NCI-H187 treated with DMSO at 0.1 percent for 48 hours (cell line): ENCODE results near the gene ARHGAP11A.
"Not testable (repeated sequence)": the region's sequence is repeated elsewhere in the genome, so short reads cannot be mapped to it uniquely, and the experiment has no call there.

Experiments used
- DNase-seq: peaks from one replicate; lab custom pipeline; 2025; lab: John Stamatoyannopoulos, UW

ARHGAP11A gene, protein sequence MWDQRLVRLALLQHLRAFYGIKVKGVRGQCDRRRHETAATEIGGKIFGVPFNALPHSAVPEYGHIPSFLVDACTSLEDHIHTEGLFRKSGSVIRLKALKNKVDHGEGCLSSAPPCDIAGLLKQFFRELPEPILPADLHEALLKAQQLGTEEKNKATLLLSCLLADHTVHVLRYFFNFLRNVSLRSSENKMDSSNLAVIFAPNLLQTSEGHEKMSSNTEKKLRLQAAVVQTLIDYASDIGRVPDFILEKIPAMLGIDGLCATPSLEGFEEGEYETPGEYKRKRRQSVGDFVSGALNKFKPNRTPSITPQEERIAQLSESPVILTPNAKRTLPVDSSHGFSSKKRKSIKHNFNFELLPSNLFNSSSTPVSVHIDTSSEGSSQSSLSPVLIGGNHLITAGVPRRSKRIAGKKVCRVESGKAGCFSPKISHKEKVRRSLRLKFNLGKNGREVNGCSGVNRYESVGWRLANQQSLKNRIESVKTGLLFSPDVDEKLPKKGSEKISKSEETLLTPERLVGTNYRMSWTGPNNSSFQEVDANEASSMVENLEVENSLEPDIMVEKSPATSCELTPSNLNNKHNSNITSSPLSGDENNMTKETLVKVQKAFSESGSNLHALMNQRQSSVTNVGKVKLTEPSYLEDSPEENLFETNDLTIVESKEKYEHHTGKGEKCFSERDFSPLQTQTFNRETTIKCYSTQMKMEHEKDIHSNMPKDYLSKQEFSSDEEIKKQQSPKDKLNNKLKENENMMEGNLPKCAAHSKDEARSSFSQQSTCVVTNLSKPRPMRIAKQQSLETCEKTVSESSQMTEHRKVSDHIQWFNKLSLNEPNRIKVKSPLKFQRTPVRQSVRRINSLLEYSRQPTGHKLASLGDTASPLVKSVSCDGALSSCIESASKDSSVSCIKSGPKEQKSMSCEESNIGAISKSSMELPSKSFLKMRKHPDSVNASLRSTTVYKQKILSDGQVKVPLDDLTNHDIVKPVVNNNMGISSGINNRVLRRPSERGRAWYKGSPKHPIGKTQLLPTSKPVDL

DNA sequence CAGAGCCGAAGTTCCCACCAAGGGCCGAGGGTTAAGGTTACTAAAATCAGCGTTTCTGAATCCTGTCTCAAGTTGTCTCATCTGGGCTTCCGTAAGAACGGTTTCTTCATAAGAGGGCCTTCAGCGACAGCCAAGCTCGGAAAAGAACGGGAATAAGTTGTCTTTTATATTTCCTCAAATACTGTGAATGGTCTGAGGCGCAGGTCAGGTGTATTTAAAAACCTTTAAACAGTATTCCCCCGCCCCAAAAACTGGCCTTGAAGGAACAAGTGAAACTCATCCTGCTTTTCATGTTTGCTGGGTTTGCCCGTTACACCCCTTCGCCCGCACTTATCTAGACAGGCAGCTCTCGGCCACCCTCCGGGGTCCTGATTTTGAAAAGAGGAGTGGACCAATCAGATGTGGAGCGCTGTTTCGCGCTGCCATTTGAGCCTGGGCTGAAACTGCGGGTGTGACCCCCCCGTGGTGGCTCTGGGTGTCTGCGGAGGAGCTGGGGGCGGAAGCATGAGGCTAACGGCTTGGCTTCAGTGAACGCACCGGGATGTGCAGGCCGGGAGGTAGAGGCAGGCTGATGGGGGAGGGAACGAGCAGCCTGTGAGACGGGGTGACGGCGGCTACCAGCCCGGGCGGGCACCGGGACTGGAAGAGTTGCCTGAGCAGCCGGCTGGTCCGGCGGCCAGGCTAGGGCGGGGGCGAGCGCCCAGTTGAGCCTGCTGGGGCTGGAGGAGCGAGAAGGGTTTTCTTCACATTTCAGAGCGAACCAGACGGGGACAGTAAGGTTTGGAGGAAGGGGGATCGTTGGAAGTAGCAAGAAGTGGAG is at the start of gene ARHGAP11A:
Gene ARHGAP11A, plus strand, starts transcription at position 454 of the 820 bp plus-strand sequence. CDS start 708 bp downstream, outside the sequence.
- DNase-seq: not testable (repeated sequence)

- not testable (repeated sequence) for DNase-seq
These were observed 46.3 kb upstream of the ARHGAP11A start for GRCh38 chr15:32568988-32569387.

DNA sequence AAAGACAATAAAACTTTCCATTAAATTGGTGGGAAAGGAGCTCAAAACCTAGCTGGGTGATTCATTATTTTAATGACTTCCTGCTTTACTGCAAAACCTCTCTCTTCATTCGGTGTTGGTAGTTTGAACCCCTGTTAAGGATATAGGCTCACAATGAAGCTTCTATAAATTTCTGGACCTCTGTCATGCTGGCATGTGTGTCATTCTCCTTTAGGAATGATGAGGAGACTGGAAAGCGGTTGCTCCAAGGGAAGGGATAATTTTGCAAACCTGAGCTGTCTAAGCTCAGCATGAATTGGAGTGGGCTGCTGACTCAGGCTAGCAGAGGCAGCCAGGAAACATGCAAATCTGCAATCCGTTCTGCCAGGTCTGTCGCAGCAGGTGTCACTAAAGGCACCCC is 36.8 kb upstream of the ARHGAP11A start:
- DNase-seq: not testable (repeated sequence)

DNA sequence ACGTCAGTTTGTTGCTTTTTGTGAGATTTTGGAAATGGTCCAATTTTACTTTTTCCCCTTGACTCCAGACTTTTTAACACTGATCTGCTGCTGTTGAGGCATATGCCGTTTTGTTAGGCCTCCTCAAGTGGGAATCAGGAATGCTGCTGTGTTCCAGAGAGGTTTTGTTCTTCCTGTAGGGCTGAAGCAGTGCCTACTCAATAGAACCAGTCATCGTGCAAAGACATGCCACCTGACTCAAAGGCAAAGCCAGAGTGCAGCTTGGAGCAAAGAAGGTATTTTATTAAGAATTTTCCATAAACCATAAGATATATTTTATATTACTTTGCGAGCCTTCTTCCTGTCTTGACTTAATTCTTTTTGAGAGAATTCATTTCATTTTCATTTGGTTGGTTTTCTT is 29.5 kb upstream of the ARHGAP11A start:
- DNase-seq: not testable (repeated sequence)

- not testable (repeated sequence) for DNase-seq
These were observed 22.2 kb upstream of the ARHGAP11A start, which contains the start of gene GOLGA8N for GRCh38 chr15:32593151-32593550. GOLGA8N (plus strand) TSS chr15:32593456.

DNA sequence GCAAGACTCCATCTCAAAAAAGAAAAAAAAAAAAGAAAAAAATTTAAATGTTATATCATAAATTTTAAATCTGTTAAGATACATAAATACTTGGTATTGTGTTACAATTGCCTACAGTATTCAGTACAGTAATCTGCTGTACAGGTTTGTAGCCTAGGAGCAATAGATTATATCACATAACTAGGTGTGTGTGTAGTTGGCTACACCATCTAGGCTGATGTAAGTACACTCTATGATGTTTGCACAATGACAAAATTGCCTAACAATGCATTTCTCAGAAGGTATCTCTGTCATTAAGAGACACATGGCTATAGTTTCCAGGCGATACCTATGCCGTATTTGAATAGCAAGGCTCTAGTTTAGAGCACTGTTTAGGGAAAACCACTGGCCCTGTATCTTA is 5.8 kb upstream of the ARHGAP11A start:
- DNase-seq: not testable (repeated sequence)

DNA sequence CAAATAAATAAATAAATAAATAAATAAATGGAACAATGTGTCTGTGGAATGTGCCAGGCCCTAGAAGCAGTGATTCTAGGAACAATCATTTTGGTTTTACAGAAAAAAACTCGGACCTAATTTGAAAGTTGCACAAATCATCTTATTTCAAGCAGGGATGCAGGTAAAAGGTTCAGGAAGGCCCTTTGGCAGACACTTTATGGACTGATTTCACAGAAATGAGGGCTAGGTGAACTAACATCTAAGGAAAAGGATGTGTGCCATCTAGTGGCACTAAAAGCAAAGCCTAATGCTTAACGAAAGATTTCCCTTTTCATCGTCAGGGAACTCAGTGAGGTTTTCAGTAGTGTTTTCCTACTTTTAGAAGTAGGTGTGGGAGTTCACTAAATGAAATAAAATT is 4.6 kb upstream of the ARHGAP11A start:
- not testable (repeated sequence) for DNase-seq

DNA sequence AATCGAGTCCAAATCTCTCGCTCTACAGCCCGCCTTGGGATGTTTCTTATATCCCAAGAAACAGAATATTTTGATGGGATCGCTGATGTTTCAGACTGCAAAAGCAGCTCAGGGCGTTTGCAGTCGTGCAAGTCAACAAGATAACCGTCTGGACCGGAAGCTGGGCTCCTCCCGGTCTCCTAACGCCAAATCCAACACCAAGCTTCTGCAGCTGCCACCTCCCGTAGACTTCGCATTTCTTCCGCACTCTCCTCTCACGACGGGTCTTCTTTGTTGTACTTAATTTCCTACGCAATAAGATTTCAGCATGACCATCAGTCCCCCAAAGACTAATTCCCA is 623 bp upstream of the ARHGAP11A start:
- not testable (repeated sequence) for DNase-seq

- DNase-seq: not testable (repeated sequence)
These were observed 645 bp downstream of the ARHGAP11A start for GRCh38 chr15:32615871-32616426.

DNA sequence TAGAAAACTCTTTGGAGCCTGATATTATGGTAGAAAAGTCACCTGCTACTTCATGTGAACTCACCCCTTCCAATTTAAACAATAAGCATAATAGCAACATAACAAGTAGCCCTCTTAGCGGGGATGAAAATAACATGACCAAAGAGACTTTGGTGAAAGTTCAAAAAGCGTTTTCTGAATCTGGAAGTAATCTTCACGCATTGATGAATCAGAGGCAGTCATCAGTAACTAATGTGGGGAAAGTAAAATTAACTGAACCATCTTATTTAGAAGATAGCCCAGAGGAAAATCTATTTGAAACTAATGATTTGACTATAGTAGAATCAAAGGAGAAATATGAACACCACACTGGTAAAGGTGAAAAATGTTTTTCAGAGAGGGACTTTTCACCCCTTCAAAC is 21.1 kb downstream of the ARHGAP11A start:
- no peak for DNase-seq

DNA sequence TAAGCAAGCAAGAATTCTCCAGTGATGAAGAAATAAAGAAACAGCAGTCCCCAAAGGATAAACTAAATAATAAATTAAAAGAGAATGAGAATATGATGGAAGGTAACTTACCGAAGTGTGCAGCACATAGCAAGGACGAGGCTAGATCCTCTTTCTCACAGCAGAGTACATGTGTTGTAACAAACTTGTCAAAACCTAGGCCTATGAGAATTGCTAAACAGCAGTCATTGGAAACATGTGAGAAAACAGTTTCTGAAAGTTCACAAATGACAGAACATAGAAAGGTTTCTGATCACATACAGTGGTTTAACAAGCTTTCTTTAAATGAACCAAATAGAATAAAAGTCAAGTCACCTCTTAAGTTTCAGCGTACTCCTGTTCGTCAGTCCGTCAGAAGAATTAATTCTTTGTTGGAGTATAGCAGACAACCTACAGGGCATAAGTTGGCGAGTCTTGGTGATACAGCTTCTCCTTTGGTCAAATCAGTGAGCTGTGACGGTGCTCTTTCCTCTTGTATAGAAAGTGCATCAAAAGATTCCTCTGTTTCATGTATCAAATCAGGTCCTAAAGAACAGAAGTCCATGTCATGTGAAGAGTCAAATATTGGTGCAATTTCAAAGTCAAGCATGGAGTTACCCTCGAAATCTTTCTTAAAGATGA is 21.7 kb downstream of the ARHGAP11A start:
- DNase-seq: no peak

GRCh38 chr15:32637704-32638103 is 22.4 kb downstream of the ARHGAP11A start:
- no peak for DNase-seq

DNA sequence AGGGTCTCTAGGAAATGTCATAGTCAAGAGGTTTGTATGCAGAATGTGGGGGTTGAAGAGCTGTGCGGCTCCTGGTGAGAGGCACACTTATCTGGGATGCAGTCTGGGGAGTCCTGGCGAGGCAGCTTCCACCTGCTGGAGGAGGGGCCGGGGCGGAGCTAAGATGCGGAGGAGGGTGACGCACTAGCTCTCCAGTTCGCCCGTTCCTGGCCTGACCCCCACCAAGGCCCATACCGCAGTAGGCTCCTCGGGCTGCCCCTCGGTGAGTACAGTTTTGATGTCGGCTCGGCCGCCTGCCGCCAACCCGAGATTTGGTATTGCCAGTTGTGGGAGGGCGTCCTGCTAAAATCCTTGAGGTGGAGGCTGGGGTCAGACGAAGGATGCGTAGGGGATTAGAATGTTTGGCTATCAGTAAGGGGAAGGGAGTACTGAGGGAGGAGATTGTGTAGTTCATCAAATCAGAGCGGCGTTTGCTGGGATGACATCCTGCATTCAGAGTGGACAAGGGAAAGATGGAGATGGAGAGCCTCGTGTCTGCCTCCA is 26.3 kb downstream of the ARHGAP11A start, which contains the start of gene SCG5:
Gene SCG5, plus strand, starts transcription at position 194 of the 543 bp plus-strand sequence. CDS start 1,883 bp downstream, outside the sequence.
- DNase-seq: peak; percentile 62

GRCh38 chr15:32642667-32643435 is 27.5 kb downstream of the ARHGAP11A start:
- no peak for DNase-seq

DNA sequence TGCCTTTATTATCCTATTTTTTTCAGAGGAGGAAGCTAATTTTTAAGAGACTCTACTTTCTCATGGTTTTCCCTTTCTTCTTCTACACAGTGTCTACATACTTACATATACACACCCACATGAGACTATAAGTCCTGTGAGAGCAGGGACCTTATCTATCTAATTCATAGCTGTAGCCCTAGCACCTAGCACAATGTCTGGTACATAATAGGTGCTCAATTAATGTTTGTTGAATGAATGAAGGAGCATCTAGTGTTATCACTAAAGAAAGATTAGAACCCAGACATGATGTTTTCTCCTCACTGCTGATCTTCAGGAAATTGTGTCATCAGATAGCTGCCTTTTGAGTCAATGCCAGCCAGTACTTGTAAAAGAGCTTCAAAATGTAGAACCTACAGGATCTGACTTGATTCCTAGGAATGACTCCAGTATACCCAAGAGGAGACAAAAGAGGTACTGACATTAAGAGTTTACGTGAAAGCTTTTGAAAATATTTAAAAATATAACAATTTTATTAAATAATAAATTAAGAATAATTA is 28.7 kb downstream of the ARHGAP11A start:
- DNase-seq: no peak

DNA sequence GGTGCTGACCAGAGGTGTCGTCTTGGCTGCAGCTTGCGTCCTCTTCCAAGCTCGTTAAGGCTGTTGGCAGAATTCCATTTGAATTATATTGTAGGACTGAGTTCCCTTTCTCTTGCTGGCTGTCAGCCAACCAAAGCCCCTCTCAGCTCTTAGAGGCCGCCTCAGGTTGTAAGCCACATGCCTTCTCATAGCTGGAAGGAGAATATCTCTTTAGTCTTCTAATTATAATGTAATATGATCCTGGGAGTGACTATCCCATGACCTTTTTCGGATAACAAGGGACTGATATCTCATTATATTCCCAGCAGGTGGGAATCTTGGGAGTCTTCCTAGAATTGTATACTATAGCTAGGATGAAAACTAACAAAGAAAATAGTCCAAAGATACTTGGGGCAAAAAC is 31.0 kb downstream of the ARHGAP11A start:
- no peak for DNase-seq

- DNase-seq: no peak
These were observed 34.0 kb downstream of the ARHGAP11A start for GRCh38 chr15:32649342-32649741.

- no peak for DNase-seq
These were observed 36.0 kb downstream of the ARHGAP11A start for GRCh38 chr15:32651229-32651837.

GRCh38 chr15:32652178-32652577 is 36.9 kb downstream of the ARHGAP11A start:
- DNase-seq: no peak
